ENCODE data around the gene RHOBTB3. TPM values are rescaled to one million over a fixed set of nuclear protein-coding genes. Genes with fewer than 3 reads are reported as not detected.

The RHOBTB3 gene
- total and polyA plus RNA-seq, 2 donors (not counting 1 experiment from before 2014, with no cell fraction given): 337 to 338 TPM

DNA sequence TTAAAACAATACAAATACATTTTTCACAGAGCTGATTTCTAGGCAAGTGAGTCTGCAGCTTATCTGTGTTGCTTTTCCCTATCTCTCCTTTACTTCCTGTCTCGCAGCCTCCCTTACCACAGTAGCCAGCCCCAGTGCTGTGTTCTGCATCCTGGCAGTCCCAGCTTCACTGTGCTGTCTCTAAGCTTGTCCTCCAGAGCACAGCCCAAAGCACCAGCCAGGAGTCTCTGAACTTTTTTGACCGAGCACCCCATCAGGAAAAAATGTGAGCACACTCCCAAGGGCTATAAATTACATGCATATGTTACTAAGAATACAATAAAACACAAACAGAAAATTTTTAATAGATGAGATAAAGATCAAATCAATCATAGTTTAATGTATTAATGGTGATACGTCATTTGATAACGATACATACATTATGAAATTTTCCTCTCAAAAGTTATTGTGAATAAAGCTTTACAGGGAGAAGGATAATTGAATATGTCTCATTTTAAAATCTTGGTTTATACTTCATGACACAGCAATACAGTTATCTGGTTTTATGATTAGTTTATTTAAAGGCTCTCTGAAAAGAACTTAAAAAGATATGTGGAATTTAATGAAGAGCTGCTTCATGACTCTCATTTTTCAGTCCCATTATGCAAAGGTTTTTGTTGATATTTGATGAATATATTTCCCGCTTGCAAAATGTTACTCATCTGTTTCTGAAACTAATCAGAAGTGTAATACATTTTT, 7.3 kb upstream of the RHOBTB3 start:
- Histone ChIP-seq H3K27ac (ENCODE audit: insufficient read depth, low read length) (no peak overlapping the region), H3K79me2 (ENCODE audit: control insufficient read depth, insufficient read depth, low read length) (no peaks in the 10 kb centered on the region), H3K9me3 (ENCODE audit: control insufficient read depth, insufficient read depth, low read depth, low read length) (no peaks in the 10 kb centered on the region), H3K4me2 (ENCODE audit: extremely low read depth, insufficient read depth, low read length) (no peak overlapping the region), H2AFZ (ENCODE audit: low read length) (no peak overlapping the region), H3K4me3 (replicated peaks in 1 of 4; ENCODE audit: control extremely low read depth in 1 of 4, insufficient read depth in 1 of 4, low read depth in 3 of 4, low read length in 4 of 4) (no peak overlapping the region), H3K27me3 (ENCODE audit: control insufficient read depth, insufficient read depth, low read length) (no peaks in the 10 kb centered on the region), H3K36me3 (ENCODE audit: control insufficient read depth, insufficient read depth, low read length) (no peaks in the 10 kb centered on the region), H3K9ac (ENCODE audit: insufficient read depth, low read length) (no peak overlapping the region), H4K20me1 (ENCODE audit: control insufficient read depth, extremely low read depth, insufficient read depth, low read length) (no peaks in the 10 kb centered on the region), H3K4me1 (ENCODE audit: control insufficient read depth, extremely low read depth, insufficient read depth, low read length) (peaks cover 27% of the 10 kb centered on the region)
- TF ChIP-seq, protein P1, sequence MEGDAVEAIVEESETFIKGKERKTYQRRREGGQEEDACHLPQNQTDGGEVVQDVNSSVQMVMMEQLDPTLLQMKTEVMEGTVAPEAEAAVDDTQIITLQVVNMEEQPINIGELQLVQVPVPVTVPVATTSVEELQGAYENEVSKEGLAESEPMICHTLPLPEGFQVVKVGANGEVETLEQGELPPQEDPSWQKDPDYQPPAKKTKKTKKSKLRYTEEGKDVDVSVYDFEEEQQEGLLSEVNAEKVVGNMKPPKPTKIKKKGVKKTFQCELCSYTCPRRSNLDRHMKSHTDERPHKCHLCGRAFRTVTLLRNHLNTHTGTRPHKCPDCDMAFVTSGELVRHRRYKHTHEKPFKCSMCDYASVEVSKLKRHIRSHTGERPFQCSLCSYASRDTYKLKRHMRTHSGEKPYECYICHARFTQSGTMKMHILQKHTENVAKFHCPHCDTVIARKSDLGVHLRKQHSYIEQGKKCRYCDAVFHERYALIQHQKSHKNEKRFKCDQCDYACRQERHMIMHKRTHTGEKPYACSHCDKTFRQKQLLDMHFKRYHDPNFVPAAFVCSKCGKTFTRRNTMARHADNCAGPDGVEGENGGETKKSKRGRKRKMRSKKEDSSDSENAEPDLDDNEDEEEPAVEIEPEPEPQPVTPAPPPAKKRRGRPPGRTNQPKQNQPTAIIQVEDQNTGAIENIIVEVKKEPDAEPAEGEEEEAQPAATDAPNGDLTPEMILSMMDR (conservative IDR thresholded peaks at IDR 0.05 in 1 of 2, IDR thresholded peaks at IDR 0.05 in 1 of 2; ENCODE audit: low read depth in 1 of 2, low read length in 2 of 2): no peak
- no peak for TF ChIP-seq EZH2 (IDR thresholded peaks at IDR 0.05; ENCODE audit: low read length, missing control alignments)
- DNase-seq (ENCODE audit: low read depth in 2 of 2): peak in 1 of 2 donors; percentile 78

DNA sequence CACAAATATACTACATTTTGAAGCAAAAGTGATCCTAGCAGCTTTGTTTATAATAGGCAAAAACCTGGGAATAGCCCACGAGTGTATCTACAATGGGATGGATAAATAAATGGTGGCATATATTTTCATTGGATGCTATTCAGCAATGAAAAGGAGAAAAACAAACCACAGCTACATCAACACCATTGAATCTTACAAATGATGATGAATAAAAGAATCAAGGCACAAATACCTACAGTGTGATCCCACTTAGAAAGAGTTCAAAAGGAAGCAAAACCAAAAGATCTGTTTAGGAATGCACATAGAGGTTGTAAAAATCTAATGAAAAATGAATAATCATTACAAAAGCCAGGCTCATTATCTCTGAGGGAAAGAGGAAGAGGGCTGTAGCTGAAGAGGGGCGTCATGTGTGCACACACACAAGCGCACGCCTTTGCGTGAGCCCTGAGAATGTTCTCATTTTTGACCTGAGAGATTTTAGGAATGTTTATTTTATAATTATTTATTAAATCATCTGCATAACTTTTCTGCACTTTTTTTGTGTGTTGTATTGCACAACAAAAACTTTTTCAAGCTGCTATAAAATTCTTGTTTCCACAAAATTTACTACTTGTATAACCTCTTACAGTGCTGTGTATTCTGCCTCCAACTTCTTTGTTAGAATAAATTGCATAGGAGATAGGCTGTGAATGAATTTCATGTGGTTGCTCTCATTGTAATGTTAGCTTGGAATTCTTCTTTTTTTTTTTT, 5.9 kb upstream of the RHOBTB3 start:
- Histone ChIP-seq H3K4me2 (ENCODE audit: extremely low read depth, insufficient read depth, low read length) (no peak overlapping the region), H3K9me3 (ENCODE audit: control insufficient read depth, insufficient read depth, low read depth, low read length) (no peaks in the 10 kb centered on the region), H4K20me1 (ENCODE audit: control insufficient read depth, extremely low read depth, insufficient read depth, low read length) (no peaks in the 10 kb centered on the region), H3K9ac (ENCODE audit: insufficient read depth, low read length) (no peak overlapping the region), H3K4me1 (ENCODE audit: control insufficient read depth, extremely low read depth, insufficient read depth, low read length) (peaks cover 25% of the 10 kb centered on the region), H3K27me3 (ENCODE audit: control insufficient read depth, insufficient read depth, low read length) (no peaks in the 10 kb centered on the region), H3K4me3 (replicated peaks in 1 of 4; ENCODE audit: control extremely low read depth in 1 of 4, insufficient read depth in 1 of 4, low read depth in 3 of 4, low read length in 4 of 4) (no peak overlapping the region), H3K79me2 (ENCODE audit: control insufficient read depth, insufficient read depth, low read length) (no peaks in the 10 kb centered on the region), H3K27ac (ENCODE audit: insufficient read depth, low read length) (no peak overlapping the region), H2AFZ (ENCODE audit: low read length) (no peak overlapping the region), H3K36me3 (ENCODE audit: control insufficient read depth, insufficient read depth, low read length) (no peaks in the 10 kb centered on the region)
- peak in 1 of 2 donors; percentile 77 for DNase-seq (ENCODE audit: low read depth in 2 of 2)
- TF ChIP-seq EZH2 (IDR thresholded peaks at IDR 0.05; ENCODE audit: low read length, missing control alignments): no peak
- TF ChIP-seq, protein P1 (conservative IDR thresholded peaks at IDR 0.05 in 1 of 2, IDR thresholded peaks at IDR 0.05 in 1 of 2; ENCODE audit: low read depth in 1 of 2, low read length in 2 of 2): no peak

Data from fibroblast of lung (primary cell).